Measurements from ENCODE around the gene STAT1. TPM values are rescaled to one million over a fixed set of nuclear protein-coding genes. Genes with fewer than 3 reads are reported as not detected.

STAT1 gene
- total and polyA plus RNA-seq, 2 donors (not counting 1 experiment from before 2014, with no cell fraction given) = 128 to 171 TPM

- H3K9ac ChIP-seq (ENCODE audit: insufficient read depth, low read length) = no peak overlapping the region
These were observed 38.1 kb upstream of the STAT1 start for GRCh38 chr2:191051825-191052778.

DNA sequence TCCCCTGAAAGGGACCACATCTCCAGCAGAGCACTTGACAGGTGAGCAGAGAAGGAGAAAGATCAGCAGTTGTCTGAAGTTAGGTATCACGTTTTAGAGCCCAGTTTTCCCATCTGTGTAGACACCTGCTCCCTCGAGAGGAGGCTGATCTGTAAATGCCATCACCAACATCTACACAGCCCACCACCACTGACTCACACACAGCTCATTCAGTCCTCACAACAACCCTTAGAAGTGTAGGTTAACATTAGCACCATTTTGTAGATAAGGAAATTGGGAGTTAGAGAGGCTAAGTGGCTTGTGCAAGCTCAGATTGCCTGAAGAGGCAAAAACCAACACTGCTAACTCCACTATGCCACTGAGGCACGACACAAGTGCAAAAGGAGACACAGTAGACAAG, 37.2 kb upstream of the STAT1 start:
- Histone ChIP-seq H3K36me3 (ENCODE audit: control insufficient read depth, insufficient read depth, low read length) (no peaks in the 10 kb centered on the region), H3K79me2 (ENCODE audit: control insufficient read depth, insufficient read depth, low read length) (no peaks in the 10 kb centered on the region), H3K27me3 (ENCODE audit: control insufficient read depth, insufficient read depth, low read length) (no peaks in the 10 kb centered on the region), H4K20me1 (ENCODE audit: control insufficient read depth, extremely low read depth, insufficient read depth, low read length) (no peaks in the 10 kb centered on the region), H3K9ac (ENCODE audit: insufficient read depth, low read length) (no peak overlapping the region), H3K4me3 (replicated peaks in 1 of 4; ENCODE audit: control extremely low read depth in 1 of 4, insufficient read depth in 1 of 4, low read depth in 3 of 4, low read length in 4 of 4) (no peak overlapping the region), H2AFZ (ENCODE audit: low read length) (no peak overlapping the region), H3K4me2 (ENCODE audit: extremely low read depth, insufficient read depth, low read length) (no peak overlapping the region), H3K27ac (ENCODE audit: insufficient read depth, low read length) (peak overlapping the region; percentile 41), H3K4me1 (ENCODE audit: control insufficient read depth, extremely low read depth, insufficient read depth, low read length) (peaks cover 15% of the 10 kb centered on the region), H3K9me3 (ENCODE audit: control insufficient read depth, insufficient read depth, low read depth, low read length) (no peaks in the 10 kb centered on the region)
- DNase-seq (ENCODE audit: low read depth in 2 of 2) = peak in 1 of 2 donors; percentile 44
- TF ChIP-seq CTCF (conservative IDR thresholded peaks at IDR 0.05 in 1 of 2, IDR thresholded peaks at IDR 0.05 in 1 of 2; ENCODE audit: low read depth in 1 of 2, low read length in 2 of 2) (no peak), EZH2 (IDR thresholded peaks at IDR 0.05; ENCODE audit: low read length, missing control alignments) (no peak)

More at GRCh38 chr2:191051825-191052778, 38.1 kb upstream of the STAT1 start:
- peak; percentile 56 to 71 for DNase-seq (ENCODE audit: low read depth in 2 of 2)
- H3K36me3 ChIP-seq (ENCODE audit: control insufficient read depth, insufficient read depth, low read length) = no peaks in the 10 kb centered on the region
- no peak overlapping the region for H2AFZ ChIP-seq (ENCODE audit: low read length)
- H3K27ac ChIP-seq (ENCODE audit: insufficient read depth, low read length) = peak overlapping the region; percentile 41
- peaks cover 15% of the 10 kb centered on the region for H3K4me1 ChIP-seq (ENCODE audit: control insufficient read depth, extremely low read depth, insufficient read depth, low read length)
- H3K79me2 ChIP-seq (ENCODE audit: control insufficient read depth, insufficient read depth, low read length) = no peaks in the 10 kb centered on the region
- no peak for TF ChIP-seq EZH2 (IDR thresholded peaks at IDR 0.05; ENCODE audit: low read length, missing control alignments)
- peak; percentile 35 to 53 for TF ChIP-seq CTCF (conservative IDR thresholded peaks at IDR 0.05 in 1 of 2, IDR thresholded peaks at IDR 0.05 in 1 of 2; ENCODE audit: low read depth in 1 of 2, low read length in 2 of 2)
- no peaks in the 10 kb centered on the region for H3K9me3 ChIP-seq (ENCODE audit: control insufficient read depth, insufficient read depth, low read depth, low read length)
- no peak overlapping the region for H3K4me2 ChIP-seq (ENCODE audit: extremely low read depth, insufficient read depth, low read length)
- no peaks in the 10 kb centered on the region for H4K20me1 ChIP-seq (ENCODE audit: control insufficient read depth, extremely low read depth, insufficient read depth, low read length)
- no peaks in the 10 kb centered on the region for H3K27me3 ChIP-seq (ENCODE audit: control insufficient read depth, insufficient read depth, low read length)
- no peak overlapping the region for H3K4me3 ChIP-seq (replicated peaks in 1 of 4; ENCODE audit: control extremely low read depth in 1 of 4, insufficient read depth in 1 of 4, low read depth in 3 of 4, low read length in 4 of 4)

GRCh38 chr2:191050640-191050987, 36.6 kb upstream of the STAT1 start:
- no peaks in the 10 kb centered on the region for H4K20me1 ChIP-seq (ENCODE audit: control insufficient read depth, extremely low read depth, insufficient read depth, low read length)
- peak; percentile 38 to 47 for DNase-seq (ENCODE audit: low read depth in 2 of 2)
- H2AFZ ChIP-seq (ENCODE audit: low read length) = no peak overlapping the region
- no peaks in the 10 kb centered on the region for H3K27me3 ChIP-seq (ENCODE audit: control insufficient read depth, insufficient read depth, low read length)
- no peak overlapping the region for H3K9ac ChIP-seq (ENCODE audit: insufficient read depth, low read length)
- TF ChIP-seq EZH2 (IDR thresholded peaks at IDR 0.05; ENCODE audit: low read length, missing control alignments) (no peak), CTCF (conservative IDR thresholded peaks at IDR 0.05 in 1 of 2, IDR thresholded peaks at IDR 0.05 in 1 of 2; ENCODE audit: low read depth in 1 of 2, low read length in 2 of 2) (no peak)
- peak overlapping the region; percentile 41 for H3K27ac ChIP-seq (ENCODE audit: insufficient read depth, low read length)
- no peaks in the 10 kb centered on the region for H3K9me3 ChIP-seq (ENCODE audit: control insufficient read depth, insufficient read depth, low read depth, low read length)
- no peaks in the 10 kb centered on the region for H3K36me3 ChIP-seq (ENCODE audit: control insufficient read depth, insufficient read depth, low read length)
- peaks cover 15% of the 10 kb centered on the region for H3K4me1 ChIP-seq (ENCODE audit: control insufficient read depth, extremely low read depth, insufficient read depth, low read length)
- H3K79me2 ChIP-seq (ENCODE audit: control insufficient read depth, insufficient read depth, low read length) = no peaks in the 10 kb centered on the region
- no peak overlapping the region for H3K4me3 ChIP-seq (replicated peaks in 1 of 4; ENCODE audit: control extremely low read depth in 1 of 4, insufficient read depth in 1 of 4, low read depth in 3 of 4, low read length in 4 of 4)
- H3K4me2 ChIP-seq (ENCODE audit: extremely low read depth, insufficient read depth, low read length) = no peak overlapping the region
